Stimulated activated naive CD8-positive, alpha-beta T cell treated with anti-CD3 and anti-CD28 coated beads, Interleukin-15, Interleukin-2, amounts not matched to agents 100 ng/mL and 50 ng/mL, for 24 hours (primary cell): ENCODE results near the gene DDR2.

Source experiments
- H3K27ac Mint-ChIP-seq: one replicate; pipeline ENCODE4 v1.8.0; 2021; ENCODE audit warnings: mild to moderate bottlenecking, mixed read lengths
- H3K27me3 Mint-ChIP-seq: one replicate; pipeline ENCODE4 v1.8.0; 2021; ENCODE audit warnings: mixed read lengths
- H3K36me3 Mint-ChIP-seq: one replicate; pipeline ENCODE4 v1.8.0; 2021; ENCODE audit warnings: low read depth, mixed read lengths
- H3K4me1 Mint-ChIP-seq: one replicate; pipeline ENCODE4 v1.8.0; 2021; ENCODE audit warnings: low read depth, mixed read lengths
- H3K4me3 Mint-ChIP-seq: one replicate; pipeline ENCODE4 v1.8.0; 2021; ENCODE audit warnings: mild to moderate bottlenecking, mixed read lengths
- H3K9me3 Mint-ChIP-seq: one replicate; pipeline ENCODE4 v1.8.0; 2021; ENCODE audit warnings: mixed read lengths

The DDR2 gene

GRCh38 chr1:162709132-162709860, 77.0 kb downstream of the DDR2 start:
- Mint-ChIP-seq H3K36me3 (no peaks in the 10 kb centered on the region), H3K27ac (no peak overlapping the region), H3K27me3 (peaks cover 4% of the 10 kb centered on the region), H3K4me1 (no peaks in the 10 kb centered on the region), H3K9me3 (no peaks in the 10 kb centered on the region), H3K4me3 (no peak overlapping the region)

- H3K9me3 Mint-ChIP-seq = no peaks in the 10 kb centered on the region
- no peak overlapping the region for H3K27ac Mint-ChIP-seq
- peaks cover 4% of the 10 kb centered on the region for H3K27me3 Mint-ChIP-seq
- H3K4me3 Mint-ChIP-seq = no peak overlapping the region
- no peaks in the 10 kb centered on the region for H3K36me3 Mint-ChIP-seq
- H3K4me1 Mint-ChIP-seq = no peaks in the 10 kb centered on the region
Observed at GRCh38 chr1:162709870-162710269, 77.6 kb downstream of the DDR2 start.

GRCh38 chr1:162710345-162710744, 78.1 kb downstream of the DDR2 start:
- Mint-ChIP-seq H3K36me3 (no peaks in the 10 kb centered on the region), H3K9me3 (no peaks in the 10 kb centered on the region), H3K27me3 (peaks cover 4% of the 10 kb centered on the region), H3K4me1 (no peaks in the 10 kb centered on the region), H3K27ac (no peak overlapping the region), H3K4me3 (no peak overlapping the region)

GRCh38 chr1:162710780-162711465, 78.7 kb downstream of the DDR2 start:
- no peak overlapping the region for H3K27ac Mint-ChIP-seq
- H3K4me3 Mint-ChIP-seq = no peak overlapping the region
- no peaks in the 10 kb centered on the region for H3K9me3 Mint-ChIP-seq
- peaks cover 5% of the 10 kb centered on the region for H3K27me3 Mint-ChIP-seq
- H3K4me1 Mint-ChIP-seq = no peaks in the 10 kb centered on the region
- H3K36me3 Mint-ChIP-seq = no peaks in the 10 kb centered on the region

GRCh38 chr1:162712317-162713029, 80.2 kb downstream of the DDR2 start:
- Mint-ChIP-seq H3K36me3 (no peaks in the 10 kb centered on the region), H3K9me3 (no peaks in the 10 kb centered on the region), H3K27ac (no peak overlapping the region), H3K4me1 (no peaks in the 10 kb centered on the region), H3K27me3 (peaks cover 13% of the 10 kb centered on the region), H3K4me3 (no peak overlapping the region)

GRCh38 chr1:162716123-162716522, 83.9 kb downstream of the DDR2 start:
- no peaks in the 10 kb centered on the region for H3K4me1 Mint-ChIP-seq
- no peak overlapping the region for H3K27ac Mint-ChIP-seq
- H3K4me3 Mint-ChIP-seq = no peak overlapping the region
- H3K9me3 Mint-ChIP-seq = no peaks in the 10 kb centered on the region
- peaks cover 16% of the 10 kb centered on the region for H3K27me3 Mint-ChIP-seq
- no peaks in the 10 kb centered on the region for H3K36me3 Mint-ChIP-seq

GRCh38 chr1:162716552-162716951, 84.3 kb downstream of the DDR2 start:
- no peaks in the 10 kb centered on the region for H3K9me3 Mint-ChIP-seq
- H3K4me3 Mint-ChIP-seq = no peak overlapping the region
- no peak overlapping the region for H3K27ac Mint-ChIP-seq
- H3K36me3 Mint-ChIP-seq = no peaks in the 10 kb centered on the region
- H3K4me1 Mint-ChIP-seq = no peaks in the 10 kb centered on the region
- H3K27me3 Mint-ChIP-seq = peaks cover 16% of the 10 kb centered on the region

GRCh38 chr1:162717548-162718184, 85.4 kb downstream of the DDR2 start:
- Mint-ChIP-seq H3K4me1 (no peaks in the 10 kb centered on the region), H3K36me3 (no peaks in the 10 kb centered on the region), H3K27ac (no peak overlapping the region), H3K27me3 (peaks cover 15% of the 10 kb centered on the region), H3K4me3 (no peak overlapping the region), H3K9me3 (no peaks in the 10 kb centered on the region)

GRCh38 chr1:162719678-162720077, 87.4 kb downstream of the DDR2 start:
- no peaks in the 10 kb centered on the region for H3K36me3 Mint-ChIP-seq
- no peaks in the 10 kb centered on the region for H3K9me3 Mint-ChIP-seq
- H3K4me3 Mint-ChIP-seq = no peak overlapping the region
- no peaks in the 10 kb centered on the region for H3K4me1 Mint-ChIP-seq
- H3K27ac Mint-ChIP-seq = no peak overlapping the region
- peaks cover 12% of the 10 kb centered on the region for H3K27me3 Mint-ChIP-seq

GRCh38 chr1:162720996-162721395, 88.7 kb downstream of the DDR2 start:
- H3K27me3 Mint-ChIP-seq = peaks cover 10% of the 10 kb centered on the region
- H3K36me3 Mint-ChIP-seq = no peaks in the 10 kb centered on the region
- H3K4me1 Mint-ChIP-seq = no peaks in the 10 kb centered on the region
- no peaks in the 10 kb centered on the region for H3K9me3 Mint-ChIP-seq
- no peak overlapping the region for H3K27ac Mint-ChIP-seq
- H3K4me3 Mint-ChIP-seq = no peak overlapping the region

GRCh38 chr1:162721471-162721870, 89.2 kb downstream of the DDR2 start:
- peaks cover 5% of the 10 kb centered on the region for H3K27me3 Mint-ChIP-seq
- H3K9me3 Mint-ChIP-seq = no peaks in the 10 kb centered on the region
- no peaks in the 10 kb centered on the region for H3K4me1 Mint-ChIP-seq
- H3K27ac Mint-ChIP-seq = no peak overlapping the region
- H3K36me3 Mint-ChIP-seq = no peaks in the 10 kb centered on the region
- H3K4me3 Mint-ChIP-seq = no peak overlapping the region

- Mint-ChIP-seq H3K4me1 (no peaks in the 10 kb centered on the region), H3K4me3 (no peak overlapping the region), H3K27me3 (peaks cover 4% of the 10 kb centered on the region), H3K9me3 (peaks cover 3% of the 10 kb centered on the region), H3K27ac (no peak overlapping the region), H3K36me3 (no peaks in the 10 kb centered on the region)
Observed at GRCh38 chr1:162722036-162722435, 89.8 kb downstream of the DDR2 start.

GRCh38 chr1:162724583-162725120, 92.4 kb downstream of the DDR2 start:
- H3K9me3 Mint-ChIP-seq = peaks cover 3% of the 10 kb centered on the region
- H3K27ac Mint-ChIP-seq = no peak overlapping the region
- H3K36me3 Mint-ChIP-seq = no peaks in the 10 kb centered on the region
- no peaks in the 10 kb centered on the region for H3K27me3 Mint-ChIP-seq
- H3K4me3 Mint-ChIP-seq = no peak overlapping the region
- no peaks in the 10 kb centered on the region for H3K4me1 Mint-ChIP-seq

GRCh38 chr1:162725301-162725837, 93.1 kb downstream of the DDR2 start:
- no peaks in the 10 kb centered on the region for H3K27me3 Mint-ChIP-seq
- peaks cover 3% of the 10 kb centered on the region for H3K9me3 Mint-ChIP-seq
- H3K27ac Mint-ChIP-seq = no peak overlapping the region
- H3K4me1 Mint-ChIP-seq = no peaks in the 10 kb centered on the region
- no peaks in the 10 kb centered on the region for H3K36me3 Mint-ChIP-seq
- H3K4me3 Mint-ChIP-seq = no peak overlapping the region
